NCI-H748 treated with DMSO at 0.1 percent for 48 hours (cell line): ENCODE results near the gene LILRB2.
A peak's percentile ranks its signal among the peaks of the same experiment; 100 is the strongest.
"Not testable (repeated sequence)": the region's sequence is repeated elsewhere in the genome, so short reads cannot be mapped to it uniquely, and the experiment has no call there.

Experiments
- DNase-seq: peaks from one replicate; lab custom pipeline; 2025; lab: John Stamatoyannopoulos, UW

The LILRB2 gene

DNA sequence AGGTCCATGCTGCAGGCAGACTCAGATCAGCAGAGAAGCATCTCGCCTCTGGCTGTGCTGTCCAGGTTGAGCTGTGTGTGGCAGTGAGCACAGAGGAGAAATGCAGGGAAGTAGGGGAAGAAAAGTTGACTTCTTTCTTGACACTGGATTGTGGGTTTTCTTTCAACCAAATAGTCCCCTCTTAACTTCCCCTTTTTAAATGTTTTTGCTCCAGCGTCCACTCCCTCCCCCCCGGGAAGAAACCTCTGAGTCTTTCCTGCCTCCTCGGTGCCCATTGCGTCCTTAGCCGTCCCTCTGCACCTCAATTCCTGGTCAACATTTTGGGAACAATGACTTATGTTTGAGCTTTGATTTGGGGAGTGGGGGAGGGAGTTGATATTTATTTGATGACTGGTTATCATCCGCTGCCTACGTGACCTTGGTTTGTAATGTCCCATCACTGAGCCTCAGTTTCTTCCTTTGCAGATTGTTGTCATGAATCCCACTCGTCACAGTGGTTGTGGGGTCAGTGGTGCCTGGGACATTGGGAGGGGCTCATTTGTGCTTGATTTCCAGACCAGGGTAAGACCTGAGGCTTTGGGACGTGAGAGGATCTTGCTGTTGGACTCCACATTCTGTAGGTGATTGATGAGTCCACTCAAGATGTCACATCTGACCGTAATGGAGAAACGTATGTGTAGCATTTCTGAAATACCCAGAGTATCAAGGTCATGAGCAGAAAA lies at the start of gene LILRB2:
TSS of gene LILRB2 (minus strand) at position 104 of the 722 bp plus-strand sequence. CDS start 614 bp downstream, outside the sequence.
- no peak for DNase-seq

DNA sequence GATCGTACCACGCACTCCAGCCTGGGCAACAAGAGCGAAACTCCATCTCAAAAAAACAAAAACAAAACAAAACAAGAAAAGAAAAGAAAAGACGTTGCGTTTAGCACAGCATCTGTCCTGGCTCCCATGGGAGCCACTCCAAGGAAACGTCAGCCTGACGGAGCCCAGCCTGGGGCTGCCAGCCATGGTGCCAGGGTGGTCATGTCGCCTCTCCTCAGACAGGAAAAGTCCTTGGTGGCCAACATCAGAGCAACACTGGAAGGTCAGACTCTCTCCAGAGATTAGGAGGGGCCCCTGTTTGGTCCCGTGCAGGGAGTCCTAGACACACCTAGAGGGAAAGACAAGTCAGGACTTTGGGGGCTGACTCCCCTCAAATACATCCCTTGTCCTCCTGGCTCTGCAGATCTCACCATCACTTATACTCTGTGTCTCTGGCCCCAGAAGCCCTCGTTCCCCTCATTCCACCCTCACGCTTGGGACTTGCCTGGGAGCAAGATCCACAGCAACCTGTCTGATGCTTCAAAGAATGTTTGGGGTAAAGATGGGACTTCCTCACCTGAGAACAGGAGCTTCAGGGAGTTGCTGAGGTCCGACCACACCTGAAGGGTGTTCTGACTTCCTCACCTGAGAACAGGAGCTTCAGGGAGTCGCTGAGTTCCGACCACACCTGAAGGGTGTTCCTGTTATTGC lies 48.7 kb upstream of the LILRB2 start:
- DNase-seq: no peak

- not testable (repeated sequence) for DNase-seq
Observed at GRCh38 chr19:54328781-54329180, 47.9 kb upstream of the LILRB2 start.

DNA sequence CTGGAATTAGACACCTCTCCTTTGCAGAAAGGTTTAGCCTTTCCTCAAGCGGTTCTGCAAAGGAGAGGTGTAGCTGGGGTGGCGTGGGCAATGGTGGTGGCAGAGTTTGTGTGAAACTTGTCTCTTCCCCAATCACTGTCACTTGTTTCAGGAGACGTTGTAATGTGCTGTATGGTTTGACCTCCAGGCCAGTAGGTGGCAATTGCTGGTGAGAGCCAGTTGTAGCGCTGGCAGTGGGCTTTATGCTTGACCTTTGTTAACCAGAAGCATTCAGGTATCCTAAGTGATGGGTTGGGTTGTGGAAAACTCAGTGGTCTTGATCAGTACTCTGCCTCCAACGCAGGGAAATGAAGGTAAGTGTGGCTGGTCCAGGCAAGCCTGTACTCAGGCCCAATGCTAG lies 44.7 kb upstream of the LILRB2 start:
- DNase-seq: no peak

GRCh38 chr19:54325194-54325621 lies 44.3 kb upstream of the LILRB2 start:
- DNase-seq: peak; percentile 23

- DNase-seq: no peak
Observed at GRCh38 chr19:54324071-54324470, 43.2 kb upstream of the LILRB2 start.

DNA sequence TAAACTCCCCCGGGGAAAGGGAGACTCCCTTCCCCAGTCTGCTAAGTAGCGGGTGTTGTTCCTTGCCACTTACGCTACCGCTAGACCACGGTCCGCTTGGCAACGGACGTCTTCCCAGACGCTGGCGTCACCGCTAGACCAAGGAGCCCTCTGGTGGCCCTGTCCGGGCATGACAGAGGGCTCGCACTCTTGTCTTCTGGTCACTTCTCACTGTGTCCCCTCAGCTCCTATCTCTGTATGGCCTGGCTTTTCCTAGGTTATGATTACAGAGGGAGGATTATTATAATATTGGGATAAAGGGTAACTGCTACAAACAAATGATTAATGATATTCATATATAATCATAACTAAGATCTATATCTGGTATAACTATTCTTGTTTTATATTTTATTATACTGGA lies 42.0 kb upstream of the LILRB2 start:
- not testable (repeated sequence) for DNase-seq

GRCh38 chr19:54322295-54322694 lies 41.4 kb upstream of the LILRB2 start:
- DNase-seq: not testable (repeated sequence)

- DNase-seq: no peak
Observed at GRCh38 chr19:54319892-54320670, 39.2 kb upstream of the LILRB2 start.

GRCh38 chr19:54319049-54319448 lies 38.1 kb upstream of the LILRB2 start:
- DNase-seq: no peak

GRCh38 chr19:54317965-54318240 lies 37.0 kb upstream of the LILRB2 start:
- DNase-seq: no peak

DNA sequence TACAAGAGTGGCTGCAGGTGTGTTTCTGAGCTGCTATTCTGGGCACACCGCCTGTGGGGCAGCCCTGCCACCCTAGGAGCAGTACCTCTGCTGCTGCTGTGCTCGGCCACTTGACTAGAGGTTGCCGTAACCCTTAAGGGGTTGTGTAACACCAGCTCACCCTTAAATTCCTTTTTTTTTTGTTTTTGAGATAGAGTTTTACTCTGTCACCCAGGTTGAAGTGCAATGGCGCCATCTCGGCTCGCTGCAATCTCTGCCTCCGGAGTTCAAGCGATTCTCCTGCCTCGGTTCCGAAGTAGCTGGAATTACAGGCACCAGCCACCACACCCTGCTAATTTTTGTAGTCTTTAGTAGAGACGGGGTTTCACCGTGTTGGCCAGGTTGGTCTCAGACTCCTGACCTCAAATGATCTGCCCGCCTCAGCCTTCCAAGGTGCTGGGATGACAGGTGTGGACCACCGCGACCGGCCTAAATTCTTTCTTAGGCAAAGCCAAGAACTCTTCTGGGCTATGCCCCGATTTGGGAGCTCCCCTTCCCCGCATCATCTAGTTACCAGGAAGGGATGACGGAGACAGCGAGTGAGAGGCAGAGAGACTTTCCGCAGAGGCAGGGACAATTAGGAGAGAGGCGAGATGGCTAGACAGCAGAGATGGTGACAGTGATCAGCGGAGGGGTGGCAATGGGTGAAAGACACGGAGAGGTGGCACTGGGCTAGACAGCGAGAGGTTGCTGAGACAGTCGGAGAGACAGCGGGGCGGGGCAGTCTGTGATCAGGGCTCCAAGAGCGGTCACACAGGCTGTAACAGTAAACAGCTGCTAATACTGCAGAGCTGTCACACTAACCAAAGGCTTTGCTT lies 36.4 kb upstream of the LILRB2 start:
- no peak for DNase-seq

DNA sequence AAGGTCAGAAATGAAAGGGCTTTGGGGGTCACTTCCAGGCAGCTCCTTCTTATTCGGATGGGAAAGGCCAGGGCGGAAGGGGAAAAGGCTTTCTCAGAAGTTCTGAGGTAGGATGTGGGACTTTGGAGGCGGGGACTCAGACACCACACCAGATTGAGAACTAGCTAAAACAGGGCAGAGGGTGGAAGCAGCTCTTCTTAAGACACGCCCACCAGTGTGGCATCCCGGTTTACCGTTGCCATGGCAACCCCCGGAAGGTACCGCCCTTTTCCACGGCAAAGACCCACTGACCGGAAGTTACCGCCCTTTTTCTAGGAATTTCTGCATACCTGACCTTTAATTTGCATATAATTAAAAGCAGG lies 35.8 kb upstream of the LILRB2 start:
- DNase-seq: peak; percentile 44

DNA sequence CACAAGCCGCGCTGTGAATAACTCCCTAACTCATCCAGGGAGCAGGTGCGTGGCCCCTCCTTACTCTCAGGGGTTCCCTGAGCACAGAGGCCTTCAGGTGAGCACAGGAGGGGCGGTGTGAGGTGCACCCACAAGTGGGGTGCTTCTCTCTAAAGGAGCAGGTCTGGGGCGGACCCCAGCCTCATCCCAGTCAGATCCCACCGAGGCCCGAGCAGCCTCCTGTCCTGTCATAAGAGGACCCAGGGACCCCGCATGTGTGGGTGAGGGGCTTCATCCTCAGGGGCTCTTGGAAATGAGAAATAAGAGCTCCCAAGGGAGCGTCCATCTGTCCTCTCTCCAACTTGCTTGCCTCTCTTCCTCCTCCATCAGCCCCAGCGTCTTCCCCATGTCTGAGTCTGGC lies 35.0 kb upstream of the LILRB2 start:
- DNase-seq: no peak

DNA sequence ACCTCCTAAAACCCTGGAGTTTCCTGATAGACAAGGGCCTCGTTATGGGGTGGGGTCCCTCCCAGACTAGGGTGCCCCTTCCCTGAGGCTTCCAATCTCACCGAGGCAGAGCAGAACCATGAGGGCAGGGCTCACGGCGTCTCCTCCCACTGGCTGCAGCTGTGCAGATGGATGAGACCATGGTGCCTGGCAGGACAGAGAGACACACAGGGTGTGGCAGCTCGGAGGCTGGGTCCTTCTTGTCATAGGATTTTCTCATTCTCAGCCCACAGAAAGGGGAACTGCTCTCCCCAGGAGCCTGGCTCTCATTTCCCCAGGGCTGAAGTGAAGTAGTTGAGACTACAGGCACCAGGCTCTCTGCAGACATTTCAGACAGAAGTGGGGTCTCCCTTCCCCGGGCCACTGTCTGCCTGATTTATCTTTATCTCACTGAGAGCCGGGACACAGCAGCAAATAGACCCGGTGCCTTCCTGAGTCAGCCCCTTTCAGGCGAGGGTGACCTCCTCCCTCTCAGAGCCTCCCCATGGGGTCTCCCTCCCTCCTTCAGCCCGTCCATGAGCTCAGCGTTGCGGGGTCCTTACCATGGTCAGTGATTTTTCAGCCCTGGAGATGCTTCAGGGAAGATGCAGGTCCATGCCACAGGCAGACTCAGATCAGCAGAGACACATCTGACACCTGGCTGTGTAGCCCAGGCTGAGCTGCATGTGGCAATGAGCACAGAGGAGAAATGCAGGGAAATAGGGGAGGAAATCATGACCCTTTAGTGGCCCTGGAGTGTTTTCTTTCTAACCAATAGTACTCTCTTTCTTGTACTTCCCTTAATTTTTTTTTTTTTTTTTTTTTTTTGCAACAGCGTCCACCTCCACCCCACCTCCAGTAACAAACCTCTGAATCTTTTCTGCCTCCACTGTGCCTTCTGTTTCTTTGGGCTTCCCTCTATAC lies 31.8 kb upstream of the LILRB2 start, which contains the start of gene LILRA5:
TSS of gene LILRA5 (minus strand) at position 731 of the 942 bp plus-strand sequence. CDS start at position 584, 147 bp downstream.
- DNase-seq: no peak

DNA sequence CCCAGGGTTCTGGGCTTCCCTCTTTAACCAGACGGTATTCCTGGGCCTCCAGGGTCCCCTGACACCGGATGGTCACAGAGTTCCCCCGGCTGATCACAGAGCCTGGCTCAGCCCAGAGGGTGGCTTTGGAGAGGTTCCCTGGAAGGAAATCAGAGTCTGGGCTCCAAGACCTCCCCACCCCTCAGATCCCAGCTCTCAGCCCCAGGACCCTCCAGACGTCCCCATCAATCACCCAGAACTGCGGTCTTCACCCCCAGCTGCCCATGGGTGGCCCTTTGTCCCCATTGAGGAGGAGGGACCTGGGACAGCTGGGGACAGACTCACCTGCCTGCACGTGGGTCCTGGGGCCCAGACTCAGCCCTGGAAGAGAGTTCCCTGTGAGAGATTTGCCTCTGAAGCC lies 31.1 kb upstream of the LILRB2 start:
- DNase-seq: no peak

- DNase-seq: no peak
Observed at GRCh38 chr19:54311486-54311885, 30.6 kb upstream of the LILRB2 start.

- no peak for DNase-seq
Observed at GRCh38 chr19:54310543-54310942, 29.6 kb upstream of the LILRB2 start.

- no peak for DNase-seq
Observed at GRCh38 chr19:54309811-54310210, 28.9 kb upstream of the LILRB2 start.

DNA sequence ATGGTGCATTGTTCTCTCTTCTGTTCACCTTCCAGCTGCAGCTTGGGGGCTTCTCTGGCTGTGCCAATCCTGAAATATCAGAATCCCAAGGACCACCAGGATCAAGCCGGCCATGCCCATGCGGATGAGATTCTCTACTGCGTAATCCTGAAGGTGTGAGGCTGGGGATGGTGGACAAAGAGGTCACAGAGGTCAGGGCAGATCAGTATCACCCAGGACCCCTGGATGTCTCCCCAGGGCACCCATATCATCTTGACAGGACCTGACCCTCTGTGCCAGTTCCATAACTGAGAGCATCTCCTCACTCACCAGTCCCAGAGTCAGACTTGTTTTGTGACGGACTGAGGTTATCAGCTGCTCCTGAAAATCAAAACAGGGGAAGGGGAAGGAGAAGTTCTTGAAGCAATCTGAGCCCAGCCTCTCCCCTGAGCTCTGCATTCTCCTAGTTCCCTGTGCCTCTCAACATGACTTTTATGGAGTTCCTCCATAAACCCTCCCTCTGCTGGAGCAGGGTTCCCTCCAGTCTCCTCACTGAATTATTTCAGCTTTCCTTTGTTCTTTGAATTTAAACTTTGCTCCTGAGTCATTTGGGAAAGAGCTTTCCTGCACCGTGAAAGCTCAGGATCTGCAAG lies 26.6 kb upstream of the LILRB2 start:
- no peak for DNase-seq
